Karpas-422 (cell line): ENCODE measurements around the gene KCNH1. TPM values are rescaled to one million over a fixed set of nuclear protein-coding genes. Genes with fewer than 3 reads are reported as not detected.

ENCODE experiments used
- DNase-seq: peaks from one replicate; pipeline ENCODE4 v3.0.0-alpha.2; 2015
- H2AFZ ChIP-seq: fragments of 200-600 bp; sonication (generic); 2 replicates; pipeline ENCODE4 v1.6.1; 2014; ENCODE audit warnings: antibody characterized with exemption, low read length, mixed read lengths
- H3K27ac ChIP-seq: fragments of 200-600 bp; sonication (generic); 2 replicates; pipeline ENCODE4 v1.5.1; 2014; ENCODE audit warnings: mild to moderate bottlenecking, low read length, moderate library complexity
- H3K27me3 ChIP-seq: fragments of 200-600 bp; sonication (generic); 2 replicates; pipeline ENCODE4 v1.6.1; 2014; ENCODE audit warnings: low read length, mixed read lengths
- H3K36me3 ChIP-seq: fragments of 200-600 bp; sonication (generic); 2 replicates; pipeline ENCODE4 v1.6.1; 2014; ENCODE audit warnings: low read length, mixed read lengths; ENCODE audit not compliant: insufficient read depth
- H3K4me1 ChIP-seq: fragments of 200-600 bp; sonication (generic); 2 replicates; pipeline ENCODE4 v1.6.1; 2014; ENCODE audit warnings: mild to moderate bottlenecking, low read length, mixed read lengths
- H3K4me2 ChIP-seq: fragments of 200-600 bp; sonication (generic); 2 replicates; pipeline ENCODE4 v1.6.1; 2014; ENCODE audit warnings: low read length, low read depth, mild to moderate bottlenecking; ENCODE audit not compliant: poor library complexity, severe bottlenecking
- H3K4me3 ChIP-seq: fragments of 200-600 bp; sonication (generic); 2 replicates; pipeline ENCODE4 v1.5.1; 2014; ENCODE audit warnings: mild to moderate bottlenecking, antibody characterized with exemption, low read length, mixed read lengths
- H3K79me2 ChIP-seq: fragments of 200-600 bp; sonication (generic); 2 replicates; pipeline ENCODE4 v1.6.1; 2014; ENCODE audit warnings: mild to moderate bottlenecking, low read length, mixed read lengths
- H3K9ac ChIP-seq: fragments of 200-600 bp; sonication (generic); 2 replicates; pipeline ENCODE4 v1.6.0; 2014; ENCODE audit warnings: low read length
- H3K9me2 ChIP-seq: fragments of 200-600 bp; sonication (generic), shearing (Covaris generic); replicated peaks from 2 replicates; pipeline ENCODE4 v1.6.0; 2014; ENCODE audit warnings: mild to moderate bottlenecking, low read length, moderate library complexity; ENCODE audit not compliant: insufficient read depth
- H3K9me3 ChIP-seq: fragments of 300-700, 200-600 bp; sonication (generic); 2 replicates; pipeline ENCODE4 v1.6.1; 2014; ENCODE audit warnings: low read length, mixed read lengths
- H4K20me1 ChIP-seq: fragments of 200-600 bp; sonication (generic); 2 replicates; pipeline ENCODE4 v1.6.1; 2014; ENCODE audit warnings: mild to moderate bottlenecking, antibody characterized with exemption, low read length, low read depth; ENCODE audit not compliant: insufficient read depth
- total RNA-seq: library from RNA; depleted of rRNA; stranded (reverse); fragments of >200 nt; shearing (Covaris generic); gene quantifications from 2 replicates; pipeline ENCODE4 v1.2.3, GENCODE V29; 2014; ENCODE audit warnings: low replicate concordance

The KCNH1 gene
- total RNA-seq, 1 experiment from 2014 or later: not detected

DNA sequence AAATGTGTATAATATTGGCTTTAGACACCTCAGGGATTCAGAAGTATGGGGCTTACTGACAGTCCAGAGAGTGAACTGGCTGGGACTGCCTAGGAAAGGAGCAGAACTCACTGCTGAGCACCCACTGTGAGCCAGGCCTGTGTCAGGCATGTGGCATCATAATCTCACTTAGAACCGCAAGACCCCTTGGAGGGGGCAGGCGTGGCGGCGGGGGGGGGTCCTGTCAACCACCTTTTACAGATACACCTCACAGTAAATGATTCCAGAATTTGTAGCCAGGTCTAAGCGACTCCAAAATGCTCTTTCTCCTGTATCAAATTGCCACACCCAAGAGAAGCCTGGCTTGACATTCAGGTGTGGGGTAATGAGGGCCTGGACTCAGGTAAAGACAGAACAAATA, 235.5 kb downstream of the KCNH1 start:
- Histone ChIP-seq H3K4me2 (no peak overlapping the region), H3K9ac (no peak overlapping the region), H4K20me1 (no peaks in the 10 kb centered on the region), H3K9me2 (no peaks in the 10 kb centered on the region), H3K36me3 (no peaks in the 10 kb centered on the region), H3K9me3 (no peaks in the 10 kb centered on the region), H3K4me3 (no peak overlapping the region), H3K79me2 (no peaks in the 10 kb centered on the region), H3K27me3 (no peaks in the 10 kb centered on the region), H3K27ac (no peak overlapping the region), H2AFZ (no peak overlapping the region), H3K4me1 (no peaks in the 10 kb centered on the region)
- DNase-seq: no peak

DNA sequence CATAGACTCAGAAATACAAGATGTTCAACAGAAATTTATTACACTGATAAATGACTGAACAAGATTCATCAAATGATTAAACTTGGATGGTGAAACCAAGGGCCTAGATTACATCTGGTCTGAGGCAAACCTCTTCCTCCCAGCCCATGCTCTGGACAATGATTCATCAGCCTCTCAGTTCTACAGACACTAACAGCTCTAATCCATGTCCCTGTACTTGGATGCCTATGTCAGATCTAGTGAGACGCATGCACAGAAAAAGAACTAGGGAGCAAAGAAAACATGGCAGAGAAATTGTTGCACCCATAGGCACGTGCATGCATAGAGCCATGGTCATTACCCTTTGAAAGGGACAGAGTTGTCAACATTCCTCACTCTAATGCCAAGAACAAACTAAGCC, 250.1 kb downstream of the KCNH1 start:
- DNase-seq: no peak
- Histone ChIP-seq H4K20me1 (no peaks in the 10 kb centered on the region), H3K27me3 (no peaks in the 10 kb centered on the region), H3K79me2 (no peaks in the 10 kb centered on the region), H3K36me3 (no peaks in the 10 kb centered on the region), H3K9me2 (no peaks in the 10 kb centered on the region), H3K4me2 (no peak overlapping the region), H3K4me3 (no peak overlapping the region), H3K9ac (no peak overlapping the region), H3K4me1 (no peaks in the 10 kb centered on the region), H3K9me3 (no peaks in the 10 kb centered on the region), H3K27ac (no peak overlapping the region), H2AFZ (no peak overlapping the region)

DNA sequence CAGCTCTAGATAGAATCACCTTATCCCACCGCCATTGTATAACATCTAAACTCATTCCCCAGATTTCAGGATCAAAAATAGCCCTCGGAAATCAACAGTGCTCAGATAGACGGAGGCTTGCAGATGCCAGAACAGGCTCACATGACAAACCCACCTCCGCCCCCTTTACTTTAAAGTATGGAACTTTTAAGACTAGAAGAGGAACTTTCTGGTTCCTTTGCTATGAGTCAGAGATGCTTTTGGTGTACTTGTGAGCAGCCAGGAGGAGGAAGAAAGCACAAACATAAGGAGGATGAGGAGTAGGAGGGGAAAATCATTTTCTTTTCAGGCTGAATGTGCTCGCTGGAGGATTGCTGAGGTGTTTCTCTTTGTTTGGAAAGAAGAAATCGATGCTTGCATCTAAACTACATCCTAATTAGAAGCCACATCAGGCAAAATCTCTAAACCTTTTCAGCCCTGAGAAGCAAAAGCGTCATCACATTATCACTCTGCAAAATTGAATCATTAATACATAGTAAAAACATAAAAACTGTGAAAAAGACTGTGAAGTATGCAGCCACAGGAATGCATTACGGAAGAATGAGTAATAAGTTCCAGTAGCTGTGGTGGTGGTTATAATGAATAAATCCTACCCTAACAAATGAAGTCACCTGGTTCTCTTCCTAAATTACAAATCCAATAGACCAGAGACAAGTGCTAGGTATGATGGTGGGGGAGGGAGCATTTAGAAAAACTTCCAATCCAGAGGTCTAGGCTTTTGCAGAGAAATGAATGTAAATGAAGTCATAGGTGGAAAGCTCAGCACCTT, 251.3 kb downstream of the KCNH1 start:
- Histone ChIP-seq H3K4me3 (no peak overlapping the region), H2AFZ (no peak overlapping the region), H3K9ac (no peak overlapping the region), H3K27me3 (no peaks in the 10 kb centered on the region), H3K9me2 (no peaks in the 10 kb centered on the region), H3K36me3 (no peaks in the 10 kb centered on the region), H3K79me2 (no peaks in the 10 kb centered on the region), H3K27ac (no peak overlapping the region), H3K4me1 (no peaks in the 10 kb centered on the region), H3K9me3 (no peaks in the 10 kb centered on the region), H3K4me2 (no peak overlapping the region), H4K20me1 (no peaks in the 10 kb centered on the region)
- DNase-seq: no peak

DNA sequence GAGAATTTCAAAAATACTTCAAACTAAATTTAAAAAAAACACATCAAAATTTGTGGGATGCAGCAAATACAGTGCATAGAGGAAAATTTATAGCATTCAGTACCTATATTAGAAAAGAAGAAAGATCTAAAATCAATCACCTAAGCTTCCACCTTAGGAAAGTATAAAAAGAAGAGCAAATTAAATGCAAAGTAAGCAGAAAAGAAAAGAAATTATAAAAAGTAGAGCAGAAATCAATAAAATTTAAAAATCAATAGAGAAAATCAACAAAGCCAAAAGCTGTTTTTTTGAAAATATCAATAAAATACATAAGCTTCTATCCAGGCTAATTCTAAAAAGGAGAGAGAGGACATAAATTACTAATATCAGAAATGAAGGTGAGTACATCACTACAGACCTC, 255.4 kb downstream of the KCNH1 start:
- Histone ChIP-seq H3K27me3 (no peaks in the 10 kb centered on the region), H3K27ac (no peak overlapping the region), H3K4me2 (no peak overlapping the region), H3K79me2 (no peaks in the 10 kb centered on the region), H4K20me1 (no peaks in the 10 kb centered on the region), H3K9me3 (no peaks in the 10 kb centered on the region), H3K36me3 (no peaks in the 10 kb centered on the region), H3K9ac (no peak overlapping the region), H3K9me2 (no peaks in the 10 kb centered on the region), H3K4me1 (no peaks in the 10 kb centered on the region), H3K4me3 (no peak overlapping the region), H2AFZ (no peak overlapping the region)
- DNase-seq: no peak

DNA sequence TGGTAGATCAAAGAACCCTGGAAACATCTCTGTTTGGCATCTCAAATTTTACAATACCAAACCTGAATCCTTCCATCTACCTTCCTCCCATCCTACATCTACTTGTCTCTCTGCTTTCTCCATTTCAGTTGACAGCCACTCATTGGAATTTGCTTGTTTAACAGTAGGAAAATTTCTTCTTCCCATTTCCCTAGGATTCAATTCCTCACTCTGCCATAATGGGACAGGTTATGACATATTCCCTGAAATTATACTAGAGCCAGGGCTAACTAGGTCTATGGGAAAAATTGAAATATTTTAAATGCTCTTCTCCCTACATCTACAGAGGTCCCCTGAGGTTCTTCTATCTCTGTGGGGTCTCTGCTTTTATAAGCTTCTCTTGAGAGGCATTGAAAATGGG, 257.7 kb downstream of the KCNH1 start:
- Histone ChIP-seq H3K9ac (no peak overlapping the region), H4K20me1 (no peaks in the 10 kb centered on the region), H3K9me3 (no peaks in the 10 kb centered on the region), H3K4me1 (no peaks in the 10 kb centered on the region), H3K4me3 (no peak overlapping the region), H3K4me2 (no peak overlapping the region), H3K36me3 (no peaks in the 10 kb centered on the region), H2AFZ (no peak overlapping the region), H3K79me2 (no peaks in the 10 kb centered on the region), H3K27me3 (no peaks in the 10 kb centered on the region), H3K9me2 (no peaks in the 10 kb centered on the region), H3K27ac (no peak overlapping the region)
- no peak for DNase-seq

DNA sequence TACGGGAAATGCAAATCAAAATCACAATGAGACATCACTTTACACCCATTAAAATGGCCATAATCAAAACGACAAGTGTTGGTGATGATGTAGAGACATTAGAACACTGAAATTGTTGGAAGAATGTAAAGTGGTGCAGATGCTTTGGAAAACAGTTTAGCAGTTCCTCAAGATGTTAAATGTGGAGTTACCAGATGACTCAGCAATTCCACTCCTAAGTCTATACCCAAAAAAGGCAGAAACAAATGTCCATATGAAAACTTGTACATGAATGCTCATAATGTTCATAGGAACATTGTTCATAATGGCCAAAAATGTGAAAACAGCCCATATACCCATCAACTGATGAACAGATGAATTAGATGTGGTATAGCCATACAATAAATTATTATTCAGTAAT, 267.4 kb downstream of the KCNH1 start:
- no peaks in the 10 kb centered on the region for H3K79me2 ChIP-seq
- no peaks in the 10 kb centered on the region for H3K36me3 ChIP-seq
- DNase-seq: no peak
- no peaks in the 10 kb centered on the region for H4K20me1 ChIP-seq
- H3K9me2 ChIP-seq: no peaks in the 10 kb centered on the region
- H3K4me1 ChIP-seq: no peaks in the 10 kb centered on the region
- no peaks in the 10 kb centered on the region for H3K9me3 ChIP-seq
- no peak overlapping the region for H2AFZ ChIP-seq
- H3K27me3 ChIP-seq: no peaks in the 10 kb centered on the region
- no peak overlapping the region for H3K4me3 ChIP-seq
- H3K4me2 ChIP-seq: no peak overlapping the region
- no peak overlapping the region for H3K27ac ChIP-seq
- H3K9ac ChIP-seq: no peak overlapping the region

DNA sequence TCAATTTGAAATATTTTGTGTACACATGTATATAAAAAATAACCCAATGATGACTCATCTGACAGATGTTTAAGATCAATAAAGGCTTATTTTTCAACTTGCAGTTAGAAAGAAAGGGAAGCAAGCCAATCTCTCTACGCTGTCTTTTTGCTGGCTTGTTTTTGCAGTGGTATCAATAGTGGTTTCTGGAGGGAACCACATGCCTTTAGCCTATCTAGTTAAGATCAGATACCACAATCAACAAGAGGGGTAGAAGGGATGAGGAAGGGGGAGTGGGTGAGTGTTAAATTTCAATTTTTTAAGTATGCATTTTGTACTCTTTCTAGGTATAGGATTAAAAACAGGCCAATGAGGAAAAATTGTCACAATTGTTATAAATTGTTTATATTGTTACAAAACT, 276.2 kb downstream of the KCNH1 start:
- Histone ChIP-seq H3K27me3 (no peaks in the 10 kb centered on the region), H3K4me3 (no peak overlapping the region), H3K36me3 (no peaks in the 10 kb centered on the region), H3K9ac (no peak overlapping the region), H4K20me1 (no peaks in the 10 kb centered on the region), H3K9me2 (no peaks in the 10 kb centered on the region), H2AFZ (no peak overlapping the region), H3K4me1 (no peaks in the 10 kb centered on the region), H3K9me3 (no peaks in the 10 kb centered on the region), H3K27ac (no peak overlapping the region), H3K79me2 (no peaks in the 10 kb centered on the region), H3K4me2 (no peak overlapping the region)
- DNase-seq: no peak

DNA sequence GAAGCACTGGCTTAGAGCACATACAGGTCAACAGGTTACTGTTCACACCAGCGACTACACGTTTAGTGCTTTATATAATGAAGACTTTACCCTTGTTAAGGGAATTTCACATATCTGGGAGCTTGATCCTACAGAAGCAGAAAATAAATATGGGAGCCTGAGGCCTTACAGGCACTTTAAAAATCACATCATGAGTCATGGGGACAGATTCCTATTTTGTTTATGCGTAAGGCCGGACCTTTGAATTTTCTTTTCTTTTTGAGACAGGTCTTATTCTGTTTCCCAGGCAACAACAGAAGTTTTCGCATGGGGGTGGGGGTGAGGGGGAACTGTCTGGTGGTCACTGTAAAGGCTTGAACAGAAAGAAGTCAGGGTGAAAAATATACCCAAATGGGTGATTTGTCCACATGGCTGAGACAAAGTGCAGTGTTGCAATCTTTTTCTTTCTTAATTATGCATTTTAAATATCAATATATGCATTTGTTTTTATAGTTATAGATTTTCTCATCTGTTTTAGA, 276.7 kb downstream of the KCNH1 start:
- Histone ChIP-seq H3K4me2 (no peak overlapping the region), H3K79me2 (no peaks in the 10 kb centered on the region), H3K27me3 (no peaks in the 10 kb centered on the region), H3K9ac (no peak overlapping the region), H3K9me2 (no peaks in the 10 kb centered on the region), H4K20me1 (no peaks in the 10 kb centered on the region), H3K9me3 (no peaks in the 10 kb centered on the region), H3K4me3 (no peak overlapping the region), H2AFZ (no peak overlapping the region), H3K4me1 (no peaks in the 10 kb centered on the region), H3K27ac (no peak overlapping the region), H3K36me3 (no peaks in the 10 kb centered on the region)
- no peak for DNase-seq
